Upper lobe of left lung (tissue), 6 donors: ENCODE data around the gene TTLL4. TPM values are rescaled to one million over a fixed set of nuclear protein-coding genes. Genes with fewer than 3 reads are reported as not detected.

ENCODE experiments used
- ATAC-seq, 2 donors: fragments of 200-7000 bp; cut with Tn5 transposase; one replicate each; pipeline ENCODE4 v1.9.1; 2022; ENCODE audit warnings: mild to moderate bottlenecking in 2 of 2, moderate library complexity in 2 of 2; ENCODE audit not compliant: low FRiP score in 2 of 2
- DNase-seq, 2 donors: peaks; one replicate each; pipeline ENCODE4 v3.0.0-alpha.2; 2019 to 2020
- H3K27ac ChIP-seq, 4 donors: fragments of 200-600 bp; sonication (generic); one replicate each; pipeline ENCODE4 v1.5.1; 2016 to 2019
- H3K27me3 ChIP-seq, 4 donors: fragments of 200-600 bp; sonication (generic); one replicate each; pipeline ENCODE4 v1.5.1; 2017 to 2019
- H3K36me3 ChIP-seq, 4 donors: fragments of 200-600 bp; sonication (generic); one replicate each; pipeline ENCODE4 v1.5.1; 2016 to 2019
- H3K4me1 ChIP-seq, 4 donors: fragments of 200-600 bp; sonication (generic); one replicate each; pipeline ENCODE4 v1.5.1; 2018 to 2019
- H3K4me3 ChIP-seq, 4 donors: fragments of 200-600 bp; sonication (generic); one replicate each; pipeline ENCODE4 v1.5.1; 2017 to 2019; ENCODE audit warnings: mild to moderate bottlenecking in 2 of 4, moderate library complexity in 1 of 4
- H3K9me3 ChIP-seq, 4 donors: fragments of 200-600 bp; sonication (generic); one replicate each; pipeline ENCODE4 v1.5.1; 2018 to 2019
- CTCF ChIP-seq, 6 experiments: fragments of 450-650 bp in 4 of 6; fragments of 200-600 bp in 2 of 6; sonication (generic) in 2 of 6; IDR thresholded peaks; one replicate each; pipeline ENCODE4 v1.5.1; 2016 to 2019; ENCODE audit warnings: antibody characterized with exemption in 6 of 6
- EP300 ChIP-seq, 4 donors: sonication (generic); formaldehyde crosslinking; IDR thresholded peaks; one replicate each; pipeline ENCODE4 v1.5.1; 2017; ENCODE audit warnings: antibody characterized with exemption in 4 of 4, control low read depth in 2 of 4
- POLR2A ChIP-seq, 4 donors: fragments of 450-650 bp; IDR thresholded peaks; one replicate each; pipeline ENCODE4 v1.5.1; 2016 to 2017; ENCODE audit warnings: antibody characterized with exemption in 4 of 4, mild to moderate bottlenecking in 2 of 4
- POLR2AphosphoS5 ChIP-seq, 2 donors: sonication (generic); formaldehyde crosslinking; IDR thresholded peaks; one replicate each; pipeline ENCODE4 v1.5.1; 2017; ENCODE audit warnings: antibody characterized with exemption in 2 of 2
- WGBS, 2 donors: methylation state at CpG; one replicate each; pipeline ENCODE4 v1.1.5; 2017 to 2018; 5-methylcytosine and 5-hydroxymethylcytosine counted together
- total RNA-seq, 6 donors: library from RNA; depleted of rRNA in 4 of 6; stranded (reverse); fragments of >200 nt in 4 of 6; gene quantifications; one replicate each; pipeline versions ENCODE4 v1.1.0 to v1.2.1, GENCODE V29; 2016 to 2021
- donor health status: DM: no; HTN: no; CAD: no; lungs with moderate emphysema.
- donor health status: DM: no; HTN: yes; CAD: no; lungs with severe emphysema.

The TTLL4 gene
- total RNA-seq, 6 donors from 2014 or later = 21.1 to 46.1 (median 31.7) TPM

GRCh38 chr2:218718058-218718457 lies 7.4 kb downstream of the TTLL4 start:
- no peak overlapping the region for H3K4me3 ChIP-seq
- ATAC-seq (no peak), DNase-seq (no peak)
- H3K36me3 ChIP-seq = peaks cover 0 to 8% (median 1%) of the 10 kb centered on the region in 4 donors
- no peaks in the 10 kb centered on the region for H3K27me3 ChIP-seq
- no peaks in the 10 kb centered on the region for H3K9me3 ChIP-seq
- no peak overlapping the region for H3K27ac ChIP-seq
- H3K4me1 ChIP-seq = peaks cover 0 to 15% (median 7%) of the 10 kb centered on the region in 4 donors
- 90 to 91% methylated on average over 7 of the region's 7 CpGs for WGBS, 2 donors
- TF ChIP-seq CTCF (IDR thresholded peaks at IDR 0.05) = no peak
- no peak for TF ChIP-seq POLR2A (IDR thresholded peaks at IDR 0.05)
- no peak for TF ChIP-seq POLR2AphosphoS5 (IDR thresholded peaks at IDR 0.05)
- TF ChIP-seq EP300 (IDR thresholded peaks at IDR 0.05) = no peak

GRCh38 chr2:218719457-218719856 lies 8.8 kb downstream of the TTLL4 start:
- H3K36me3 ChIP-seq = peaks cover 0 to 8% (median 1%) of the 10 kb centered on the region in 4 donors
- H3K27ac ChIP-seq = no peak overlapping the region
- TF ChIP-seq POLR2A (IDR thresholded peaks at IDR 0.05) = no peak
- no peak for TF ChIP-seq CTCF (IDR thresholded peaks at IDR 0.05)
- no peak for TF ChIP-seq EP300 (IDR thresholded peaks at IDR 0.05)
- TF ChIP-seq POLR2AphosphoS5 (IDR thresholded peaks at IDR 0.05) = no peak
- no peaks in the 10 kb centered on the region for H3K27me3 ChIP-seq
- H3K9me3 ChIP-seq = no peaks in the 10 kb centered on the region
- no peak for ATAC-seq
- H3K4me3 ChIP-seq = no peak overlapping the region
- 77 to 79% methylated on average over 3 of the region's 3 CpGs for WGBS, 2 donors
- peaks cover 0 to 15% (median 4%) of the 10 kb centered on the region in 4 donors for H3K4me1 ChIP-seq
- DNase-seq = no peak

GRCh38 chr2:218720048-218721041 lies 9.7 kb downstream of the TTLL4 start:
- no peak overlapping the region for H3K27ac ChIP-seq
- WGBS, 2 donors = 91 to 93% methylated on average over 19 of the region's 19 CpGs
- H3K4me1 ChIP-seq = peaks cover 0 to 15% (median 4%) of the 10 kb centered on the region in 4 donors
- DNase-seq (no peak), ATAC-seq (no peak)
- TF ChIP-seq CTCF (IDR thresholded peaks at IDR 0.05) (no peak), POLR2A (IDR thresholded peaks at IDR 0.05) (no peak), POLR2AphosphoS5 (IDR thresholded peaks at IDR 0.05) (no peak), EP300 (IDR thresholded peaks at IDR 0.05) (no peak)
- H3K4me3 ChIP-seq = no peak overlapping the region
- peaks cover 0 to 8% (median 1%) of the 10 kb centered on the region in 4 donors for H3K36me3 ChIP-seq
- H3K27me3 ChIP-seq = no peaks in the 10 kb centered on the region
- H3K9me3 ChIP-seq = peaks cover 0 to 4% (median 0%) of the 10 kb centered on the region in 4 donors

DNA sequence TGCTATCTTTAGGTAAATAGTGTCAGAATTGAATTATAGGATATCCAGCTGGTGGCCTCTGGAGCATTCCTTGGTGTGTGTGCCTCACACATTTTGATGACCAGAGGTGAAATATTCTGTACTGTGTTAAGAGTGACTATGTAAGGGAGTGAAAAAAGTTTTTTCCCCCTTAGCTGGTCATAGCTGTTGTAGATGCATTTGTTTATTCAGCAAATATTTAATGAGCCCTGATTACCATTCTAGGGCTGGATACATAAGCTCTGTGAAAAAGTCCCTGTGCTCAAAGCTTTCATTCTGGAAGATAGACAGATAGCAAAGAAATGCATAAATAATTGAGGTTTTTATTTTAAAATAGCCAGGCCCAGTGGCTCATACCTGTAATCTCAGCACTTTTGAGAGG lies 10.9 kb downstream of the TTLL4 start:
- ATAC-seq (no peak), DNase-seq (no peak)
- Histone ChIP-seq H3K36me3 (peaks cover 0 to under 1% (median 0%) of the 10 kb centered on the region in 4 donors), H3K9me3 (peaks cover 0 to 15% (median 9%) of the 10 kb centered on the region in 4 donors), H3K4me3 (no peak overlapping the region), H3K27me3 (no peaks in the 10 kb centered on the region), H3K27ac (no peak overlapping the region), H3K4me1 (peaks cover 0 to 15% (median 4%) of the 10 kb centered on the region in 4 donors)
- TF ChIP-seq POLR2A (IDR thresholded peaks at IDR 0.05) = no peak
- no peak for TF ChIP-seq POLR2AphosphoS5 (IDR thresholded peaks at IDR 0.05)
- no peak for TF ChIP-seq CTCF (IDR thresholded peaks at IDR 0.05)
- no peak for TF ChIP-seq EP300 (IDR thresholded peaks at IDR 0.05)
